B cell (primary cell): ENCODE results near the gene STAT1. TPM values are rescaled to one million over a fixed set of nuclear protein-coding genes. Genes with fewer than 3 reads are reported as not detected.

Experiments
- ATAC-seq: fragments of 200-7000 bp; cut with Tn5 transposase; one replicate; pipeline ENCODE4 v1.10.0; 2021; ENCODE audit warnings: low read depth, mild to moderate bottlenecking, moderate number of reproducible peaks, moderate library complexity
- CTCF ChIA-PET: fragments of 350-600 bp; sonication (Branson Sonifier 250); formaldehyde crosslinking; loops from one replicate; lab custom pipeline; 2021; ENCODE audit warnings: antibody characterized with exemption, inconsistent platforms; lab: Charles Lee
- POLR2A ChIA-PET: fragments of 350-600 bp; sonication (Branson Sonifier 250); formaldehyde crosslinking; loops from one replicate; lab custom pipeline; 2021; ENCODE audit warnings: antibody characterized with exemption; lab: Charles Lee
- DNase-seq: peaks from one replicate; pipeline ENCODE4 v3.0.0; 2013
- H2AFZ ChIP-seq: 2 replicates; pipeline ENCODE4 v1.6.1; 2012; ENCODE audit warnings: mild to moderate bottlenecking, low read depth, low read length; ENCODE audit not compliant: insufficient read depth, poor library complexity, severe bottlenecking
- H3K27ac ChIP-seq, 2 donors: 1 replicate in 1 of 2; 2 replicates in 1 of 2; pipeline ENCODE4 v1.5.1; 2012 to 2013; ENCODE audit warnings: low read length in 2 of 2, mild to moderate bottlenecking in 2 of 2, moderate library complexity in 1 of 2
- H3K27me3 ChIP-seq, 4 experiments: fragments of 200-600 bp in 1 of 4; sonication (generic) in 1 of 4; replicated peaks in 1 of 4; 1 replicate in 2 of 4; 2 replicates in 2 of 4; pipeline versions ENCODE4 v1.6.1 to v1.7.0; 2013 to 2016; ENCODE audit warnings: low read length in 3 of 4, mild to moderate bottlenecking in 2 of 4, mixed read lengths in 1 of 4, moderate library complexity in 1 of 4; ENCODE audit not compliant: insufficient read depth in 4 of 4, control insufficient read depth in 3 of 4; ENCODE audit errors: control extremely low read depth in 1 of 4
- H3K36me3 ChIP-seq, 2 experiments: replicated peaks in 1 of 2; 1 replicate in 1 of 2; 2 replicates in 1 of 2; pipeline versions ENCODE4 v1.6.1 to v1.7.1; 2013; ENCODE audit warnings: low read length in 1 of 2; ENCODE audit not compliant: insufficient read depth in 2 of 2, control insufficient read depth in 1 of 2; ENCODE audit errors: control extremely low read depth in 1 of 2, extremely low read depth in 1 of 2
- H3K4me1 ChIP-seq, 2 donors: fragments of 200-600 bp in 1 of 2; sonication (generic) in 1 of 2; 1 replicate in 1 of 2; 2 replicates in 1 of 2; pipeline versions ENCODE4 v1.5.1 to v1.6.1; 2013 to 2017; ENCODE audit warnings: low read length in 2 of 2; ENCODE audit not compliant: control insufficient read depth in 2 of 2, insufficient read depth in 2 of 2
- H3K4me2 ChIP-seq: replicated peaks from 2 replicates; pipeline ENCODE3; 2012; ENCODE audit warnings: mild to moderate bottlenecking, low read depth, low read length; ENCODE audit not compliant: poor library complexity, severe bottlenecking
- H3K4me3 ChIP-seq, 5 experiments: fragments of 200-600 bp in 1 of 5; sonication (generic) in 1 of 5; 1 replicate in 3 of 5; 2 replicates in 2 of 5; pipeline versions ENCODE4 v1.5.1 to v1.7.0; 2011 to 2016; ENCODE audit warnings: low read length in 4 of 5, mild to moderate bottlenecking in 4 of 5, low read depth in 2 of 5, control low read depth in 1 of 5, moderate library complexity in 1 of 5; ENCODE audit not compliant: insufficient read depth in 1 of 5; ENCODE audit errors: control extremely low read depth in 1 of 5, extremely low read depth in 1 of 5
- H3K79me2 ChIP-seq: fragments of 200-600 bp; sonication (generic); one replicate; pipeline ENCODE4 v1.6.0; 2016; ENCODE audit warnings: low read length; ENCODE audit not compliant: control insufficient read depth, insufficient read depth
- H3K9ac ChIP-seq: fragments of 200-600 bp; sonication (generic); 2 replicates; pipeline ENCODE4 v1.6.1; 2017; ENCODE audit warnings: mild to moderate bottlenecking, low read length, moderate library complexity
- H3K9me3 ChIP-seq, 3 donors: one replicate each; pipeline versions ENCODE4 v1.6.1 to v1.7.1; 2013; ENCODE audit warnings: low read length in 2 of 3; ENCODE audit not compliant: control insufficient read depth in 2 of 3, insufficient read depth in 1 of 3; ENCODE audit errors: control extremely low read depth in 1 of 3
- H4K20me1 ChIP-seq: 2 replicates; pipeline ENCODE4 v1.6.0; 2012; ENCODE audit warnings: mild to moderate bottlenecking, low read length; ENCODE audit not compliant: insufficient read depth, control insufficient read depth, poor library complexity, severe bottlenecking
- H3K27ac Mint-ChIP-seq: one replicate; pipeline ENCODE4 v1.8.0; 2021; ENCODE audit warnings: mixed read lengths
- H3K27me3 Mint-ChIP-seq: one replicate; pipeline ENCODE4 v1.8.0; 2021; ENCODE audit warnings: mixed read lengths
- H3K4me1 Mint-ChIP-seq: one replicate; pipeline ENCODE4 v1.8.0; 2021; ENCODE audit warnings: mixed read lengths
- H3K4me3 Mint-ChIP-seq: one replicate; pipeline ENCODE4 v1.8.0; 2021; ENCODE audit warnings: mixed read lengths
- H3K9me3 Mint-ChIP-seq: one replicate; pipeline ENCODE4 v1.8.0; 2022; ENCODE audit warnings: mixed read lengths; ENCODE audit not compliant: insufficient read depth
- EZH2 ChIP-seq: IDR thresholded peaks from 2 replicates; pipeline ENCODE4 v1.6.1; 2012; ENCODE audit warnings: borderline replicate concordance, low read depth, mild to moderate bottlenecking, moderate library complexity, low read length; ENCODE audit not compliant: insufficient read depth, poor library complexity, severe bottlenecking
- WGBS: methylation state at CpG from one replicate; pipeline ENCODE4 v1.1.5; 2013; ENCODE audit warnings: missing lambda C conversion rate; ENCODE audit not compliant: insufficient coverage; 5-methylcytosine and 5-hydroxymethylcytosine counted together
- intact Hi-C: fragments of 100-400 bp; cut with micrococcal nuclease; formaldehyde crosslinking; loops from one replicate; pipeline ENCODE4 v1.10.0; 2022
- polyA plus RNA-seq: library from polyadenylated mRNA; depleted of rRNA; stranded (reverse); fragments of >200 nt; gene quantifications from 2 replicates; pipeline ENCODE4 v1.2.3, GENCODE V29; 2012
- total RNA-seq, 2 donors: library from RNA; stranded (reverse); fragments of 120-200 nt in 1 of 2; gene quantifications; 1 replicate in 1 of 2; 2 replicates in 1 of 2; pipeline versions ENCODE4 v1.2.3 to v1.2.4, GENCODE V29; 2013 to 2022
- TF ChIP-seq, protein P1 (sequence below): fragments of 200-600 bp; IDR thresholded peaks from one replicate; pipeline ENCODE4 v1.8.0; 2022; ENCODE audit warnings: antibody characterized with exemption, mild to moderate bottlenecking

STAT1 gene
- total and polyA plus RNA-seq, 2 donors (not counting 1 experiment from before 2014, with no cell fraction given) = 20.5 to 50.9 TPM

DNA sequence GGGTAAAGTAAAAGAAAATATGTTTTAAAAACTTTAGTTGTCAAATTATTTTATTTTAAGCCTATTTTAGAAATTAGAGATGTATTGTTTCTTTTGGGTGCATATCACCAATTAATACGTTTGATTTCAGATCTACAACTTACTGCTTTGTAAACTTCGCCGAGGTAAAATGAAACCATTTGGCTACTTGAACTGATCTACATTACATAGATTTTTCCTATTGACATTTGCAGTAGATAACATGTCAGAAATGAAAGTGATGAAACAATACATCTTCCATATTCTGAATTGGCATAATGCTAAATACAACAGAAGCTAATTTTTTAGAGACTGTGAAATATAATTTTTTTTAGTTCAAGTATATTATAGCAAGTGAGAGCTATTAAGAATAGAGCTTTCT is 93.9 kb downstream of the STAT1 start:
- H3K9me3 ChIP-seq = no peaks in the 10 kb centered on the region
- no peak overlapping the region for H3K27ac ChIP-seq
- H4K20me1 ChIP-seq = peaks cover 11% of the 10 kb centered on the region
- H3K79me2 ChIP-seq = peaks cover 6% of the 10 kb centered on the region
- WGBS = no CpG with 5 or more reads among the region's 3 CpGs
- H3K27me3 ChIP-seq = no peaks in the 10 kb centered on the region
- no peak overlapping the region for H3K4me2 ChIP-seq
- H3K9me3 Mint-ChIP-seq = no peaks in the 10 kb centered on the region
- TF ChIP-seq, protein P1, sequence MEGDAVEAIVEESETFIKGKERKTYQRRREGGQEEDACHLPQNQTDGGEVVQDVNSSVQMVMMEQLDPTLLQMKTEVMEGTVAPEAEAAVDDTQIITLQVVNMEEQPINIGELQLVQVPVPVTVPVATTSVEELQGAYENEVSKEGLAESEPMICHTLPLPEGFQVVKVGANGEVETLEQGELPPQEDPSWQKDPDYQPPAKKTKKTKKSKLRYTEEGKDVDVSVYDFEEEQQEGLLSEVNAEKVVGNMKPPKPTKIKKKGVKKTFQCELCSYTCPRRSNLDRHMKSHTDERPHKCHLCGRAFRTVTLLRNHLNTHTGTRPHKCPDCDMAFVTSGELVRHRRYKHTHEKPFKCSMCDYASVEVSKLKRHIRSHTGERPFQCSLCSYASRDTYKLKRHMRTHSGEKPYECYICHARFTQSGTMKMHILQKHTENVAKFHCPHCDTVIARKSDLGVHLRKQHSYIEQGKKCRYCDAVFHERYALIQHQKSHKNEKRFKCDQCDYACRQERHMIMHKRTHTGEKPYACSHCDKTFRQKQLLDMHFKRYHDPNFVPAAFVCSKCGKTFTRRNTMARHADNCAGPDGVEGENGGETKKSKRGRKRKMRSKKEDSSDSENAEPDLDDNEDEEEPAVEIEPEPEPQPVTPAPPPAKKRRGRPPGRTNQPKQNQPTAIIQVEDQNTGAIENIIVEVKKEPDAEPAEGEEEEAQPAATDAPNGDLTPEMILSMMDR = no peak
- TF ChIP-seq EZH2 = no peak
- H3K27ac Mint-ChIP-seq = no peak overlapping the region
- H3K36me3 ChIP-seq = peaks cover 19 to 54% of the 10 kb centered on the region in 2 experiments
- CTCF ChIA-PET = no interaction called here
- no peaks in the 10 kb centered on the region for H3K4me1 Mint-ChIP-seq
- ATAC-seq = no peak
- no peak overlapping the region for H2AFZ ChIP-seq
- POLR2A ChIA-PET = no interaction called here
- H3K4me1 ChIP-seq = no peaks in the 10 kb centered on the region
- no peak overlapping the region for H3K4me3 Mint-ChIP-seq
- intact Hi-C loops = no loop called here
- no peak overlapping the region for H3K9ac ChIP-seq
- no peaks in the 10 kb centered on the region for H3K27me3 Mint-ChIP-seq
- DNase-seq = no peak
- H3K4me3 ChIP-seq = no peak overlapping the region

Other genes with a start within 250 kb of the STAT1 start
- gene GLS, start 133.3 kb downstream of the STAT1 start, total RNA-seq = 194 and 195 TPM in 2 replicates
- 32.5 and 92.3 TPM in 2 replicates for gene GLS, start 133.3 kb downstream of the STAT1 start, polyA plus RNA-seq
- 58.9 and 62.1 TPM in 2 replicates for gene STAT4, start 136.8 kb upstream of the STAT1 start, total RNA-seq
- gene STAT4, start 136.8 kb upstream of the STAT1 start, polyA plus RNA-seq = 2.0 and 3.5 TPM in 2 replicates
- 0.67 and 1.2 TPM in 2 replicates for gene MYO1B, start 231.2 kb upstream of the STAT1 start, total RNA-seq
- 4.4 and 7.0 TPM in 2 replicates for gene MYO1B, start 231.2 kb upstream of the STAT1 start, polyA plus RNA-seq